ENCODE data around the gene CCDC159. TPM values are rescaled to one million over a fixed set of nuclear protein-coding genes. Genes with fewer than 3 reads are reported as not detected.

Gene CCDC159
- total and polyA plus RNA-seq, 4 donors: 6.3 to 25.2 (median 16.5) TPM

- H3K9me3 ChIP-seq (ENCODE audit: control insufficient read depth in 4 of 4, low read length in 3 of 4): no peaks in the 10 kb centered on the region
- TF ChIP-seq SP1 (IDR thresholded peaks at IDR 0.05) (no peak), JUND (IDR thresholded peaks at IDR 0.05) (no peak), GABPA (IDR thresholded peaks at IDR 0.05 in 1 of 2, conservative IDR thresholded peaks at IDR 0.05 in 1 of 2) (no peak), MAX (IDR thresholded peaks at IDR 0.05) (no peak), HNF4A (conservative IDR thresholded peaks at IDR 0.05) (peak in 1 of 2 donors; percentile 60), RXRA (IDR thresholded peaks at IDR 0.05) (peak; percentile 46 to 71), ATF3 (IDR thresholded peaks at IDR 0.05) (no peak), REST (IDR thresholded peaks at IDR 0.05) (no peak), NR2F2 (IDR thresholded peaks at IDR 0.05) (peak; percentile 100), FOXA1 (IDR thresholded peaks at IDR 0.05) (no peak), TAF1 (conservative IDR thresholded peaks at IDR 0.05) (no peak), HNF4G (IDR thresholded peaks at IDR 0.05) (no peak), CTCF (IDR thresholded peaks at IDR 0.05; ENCODE audit: low read depth, low read length, missing input control) (no peak), FOXA2 (IDR thresholded peaks at IDR 0.05) (no peak)
- no peaks in the 10 kb centered on the region for H3K27me3 ChIP-seq (ENCODE audit: control insufficient read depth in 4 of 4, insufficient read depth in 4 of 4, low read length in 3 of 4)
- peaks cover 0 to 9% (median 8%) of the 10 kb centered on the region in 4 donors for H3K36me3 ChIP-seq (ENCODE audit: control insufficient read depth in 4 of 4, insufficient read depth in 3 of 4, low read depth in 1 of 4, low read length in 3 of 4)
- no peak overlapping the region for H3K27ac ChIP-seq (ENCODE audit: low read depth in 1 of 2, low read length in 2 of 2)
- H3K9ac ChIP-seq (ENCODE audit: low read depth in 1 of 2, low read length in 2 of 2): no peak overlapping the region
- no peaks in the 10 kb centered on the region for H3K4me1 ChIP-seq (ENCODE audit: control insufficient read depth in 4 of 4, insufficient read depth in 4 of 4, low read length in 3 of 4)
- DNase-seq (ENCODE audit: low spot score): no peak
- WGBS: 90% methylated on average over 1 of the region's 1 CpG
- H3K4me3 ChIP-seq (ENCODE audit: low read depth in 1 of 3, low read length in 3 of 3): no peak overlapping the region
These were observed 54.5 kb downstream of the CCDC159 start for GRCh38 chr19:11400798-11401197.

- Histone ChIP-seq H3K9ac (ENCODE audit: low read depth in 1 of 2, low read length in 2 of 2) (no peak overlapping the region), H3K9me3 (ENCODE audit: control insufficient read depth in 4 of 4, low read length in 3 of 4) (no peaks in the 10 kb centered on the region), H3K4me1 (ENCODE audit: control insufficient read depth in 4 of 4, insufficient read depth in 4 of 4, low read length in 3 of 4) (no peaks in the 10 kb centered on the region), H3K27ac (ENCODE audit: low read depth in 1 of 2, low read length in 2 of 2) (no peak overlapping the region), H3K27me3 (ENCODE audit: control insufficient read depth in 4 of 4, insufficient read depth in 4 of 4, low read length in 3 of 4) (no peaks in the 10 kb centered on the region), H3K4me3 (ENCODE audit: low read depth in 1 of 3, low read length in 3 of 3) (no peak overlapping the region), H3K36me3 (ENCODE audit: control insufficient read depth in 4 of 4, insufficient read depth in 3 of 4, low read depth in 1 of 4, low read length in 3 of 4) (peaks cover 0 to 9% (median 8%) of the 10 kb centered on the region in 4 donors)
- no peak for TF ChIP-seq ATF3 (IDR thresholded peaks at IDR 0.05)
- TF ChIP-seq RAD21 (IDR thresholded peaks at IDR 0.05): no peak
- TF ChIP-seq NR2F2 (IDR thresholded peaks at IDR 0.05): peak; percentile 87
- 89% methylated on average over 9 of the region's 9 CpGs for WGBS
- no peak for DNase-seq (ENCODE audit: low spot score)
These were observed 55.7 kb downstream of the CCDC159 start for GRCh38 chr19:11401808-11402543.

Other genes with a start within 250 kb of the CCDC159 start
- gene SPC24, start 190.7 kb upstream of the CCDC159 start, total RNA-seq: 10 to 100 TPM in 1 of 2 donors, under 1 TPM in 1; 0.42 to 72.5 TPM
- gene SPC24, start 190.7 kb upstream of the CCDC159 start, polyA plus RNA-seq: 1 to 10 TPM; 1.2 to 1.4 TPM
- gene KANK2, start 149.0 kb upstream of the CCDC159 start, total RNA-seq: 10 to 100 TPM; 51.0 to 67.8 TPM
- 10 to 100 TPM; 15.0 to 30.3 TPM for gene KANK2, start 149.0 kb upstream of the CCDC159 start, polyA plus RNA-seq
- 10 to 100 TPM; 32.4 to 33.9 TPM for gene ANGPTL8, start 106.9 kb upstream of the CCDC159 start, total RNA-seq
- gene ANGPTL8, start 106.9 kb upstream of the CCDC159 start, polyA plus RNA-seq: 100 to 1,000 TPM; 101 to 107 TPM
- 10 to 100 TPM in 1 of 2 donors, 1 to 10 TPM in 1; 4.9 to 15.8 TPM for gene DOCK6, start 84.0 kb upstream of the CCDC159 start, total RNA-seq
- 10 to 100 TPM; 13.2 to 14.2 TPM for gene DOCK6, start 84.0 kb upstream of the CCDC159 start, polyA plus RNA-seq
- not detected for gene TSPAN16, start 50.4 kb upstream of the CCDC159 start, total RNA-seq
- gene TSPAN16, start 50.4 kb upstream of the CCDC159 start, polyA plus RNA-seq: not detected
- 10 to 100 TPM in 1 of 2 donors, 1 to 10 TPM in 1; 9.5 to 10.2 TPM for gene RAB3D, start 6.9 kb upstream of the CCDC159 start, total RNA-seq
- gene RAB3D, start 6.9 kb upstream of the CCDC159 start, polyA plus RNA-seq: 1 to 10 TPM; 1.1 to 1.4 TPM
- 100 to 1,000 TPM; 110 to 268 TPM for gene TMEM205, start 251 bp upstream of the CCDC159 start, total RNA-seq
- 100 to 1,000 TPM; 275 to 410 TPM for gene TMEM205, start 251 bp upstream of the CCDC159 start, polyA plus RNA-seq
- gene PLPPR2, start 8.9 kb downstream of the CCDC159 start, total RNA-seq: 1 to 10 TPM; 1.3 to 6.9 TPM
- 10 to 100 TPM in 1 of 2 donors, 1 to 10 TPM in 1; 7.6 to 12.6 TPM for gene PLPPR2, start 8.9 kb downstream of the CCDC159 start, polyA plus RNA-seq
- gene SWSAP1, start 28.1 kb downstream of the CCDC159 start, total RNA-seq: 1 to 10 TPM in 1 of 2 donors, under 1 TPM in 1; 0.98 to 1.0 TPM
- 1 to 10 TPM; 2.5 to 6.4 TPM for gene SWSAP1, start 28.1 kb downstream of the CCDC159 start, polyA plus RNA-seq
- gene EPOR, start 37.8 kb downstream of the CCDC159 start, total RNA-seq: 10 to 100 TPM in 1 of 2 donors, 1 to 10 TPM in 1; 6.4 to 70.9 TPM
- 1 to 10 TPM; 6.3 to 7.6 TPM for gene EPOR, start 37.8 kb downstream of the CCDC159 start, polyA plus RNA-seq
- 10 to 100 TPM in 1 of 2 donors, 1 to 10 TPM in 1; 2.4 to 19.8 TPM for gene RGL3, start 72.8 kb downstream of the CCDC159 start, total RNA-seq
- 1 to 10 TPM; 5.7 to 9.8 TPM for gene RGL3, start 72.8 kb downstream of the CCDC159 start, polyA plus RNA-seq
- under 1 TPM in 1 of 2 donors, not detected in 1; 0.08 TPM for gene ODAD3, start 88.6 kb downstream of the CCDC159 start, total RNA-seq
- under 1 TPM; 0.21 to 0.46 TPM for gene ODAD3, start 88.6 kb downstream of the CCDC159 start, polyA plus RNA-seq
- gene PRKCSH, start 89.1 kb downstream of the CCDC159 start, total RNA-seq: 100 to 1,000 TPM in 1 of 2 donors, 10 to 100 TPM in 1; 53.0 to 104 TPM
- 100 to 1,000 TPM in 1 of 2 donors, 10 to 100 TPM in 1; 42.9 to 165 TPM for gene PRKCSH, start 89.1 kb downstream of the CCDC159 start, polyA plus RNA-seq
- not detected for gene ELAVL3, start 134.5 kb downstream of the CCDC159 start, total RNA-seq
- gene ELAVL3, start 134.5 kb downstream of the CCDC159 start, polyA plus RNA-seq: not detected
- gene ZNF653, start 159.3 kb downstream of the CCDC159 start, total RNA-seq: 1 to 10 TPM; 3.0 to 4.6 TPM
- 1 to 10 TPM; 1.3 to 3.3 TPM for gene ZNF653, start 159.3 kb downstream of the CCDC159 start, polyA plus RNA-seq
- 10 to 100 TPM; 20.5 to 34.9 TPM for gene ECSIT, start 182.6 kb downstream of the CCDC159 start, total RNA-seq
- 10 to 100 TPM; 27.2 to 37.4 TPM for gene ECSIT, start 182.6 kb downstream of the CCDC159 start, polyA plus RNA-seq
- 1 to 10 TPM in 1 of 2 donors, under 1 TPM in 1; 0.09 to 5.9 TPM for gene CNN1, start 192.3 kb downstream of the CCDC159 start, total RNA-seq
- 1 to 10 TPM in 1 of 2 donors, under 1 TPM in 1; 0.29 to 4.1 TPM for gene CNN1, start 192.3 kb downstream of the CCDC159 start, polyA plus RNA-seq
- gene ELOF1, start 212.7 kb downstream of the CCDC159 start, total RNA-seq: 10 to 100 TPM; 11.1 to 15.5 TPM
- 10 to 100 TPM; 32.5 to 37.9 TPM for gene ELOF1, start 212.7 kb downstream of the CCDC159 start, polyA plus RNA-seq
- gene ACP5, start 231.1 kb downstream of the CCDC159 start, total RNA-seq: 10 to 100 TPM; 20.7 to 30.5 TPM
- gene ACP5, start 231.1 kb downstream of the CCDC159 start, polyA plus RNA-seq: 10 to 100 TPM; 18.6 to 26.9 TPM